HG03139 (cell line): ENCODE results near the gene RABEP2.
"Not testable (repeated sequence)": the region's sequence is repeated elsewhere in the genome, so short reads cannot be mapped to it uniquely, and the experiment has no call there.

Experiments
- ATAC-seq: cut with Tn5 transposase; IDR thresholded peaks from one replicate; pipeline ENCODE4 v1.9.1; 2021; ENCODE audit not compliant: unreplicated experiment

RABEP2 gene

DNA sequence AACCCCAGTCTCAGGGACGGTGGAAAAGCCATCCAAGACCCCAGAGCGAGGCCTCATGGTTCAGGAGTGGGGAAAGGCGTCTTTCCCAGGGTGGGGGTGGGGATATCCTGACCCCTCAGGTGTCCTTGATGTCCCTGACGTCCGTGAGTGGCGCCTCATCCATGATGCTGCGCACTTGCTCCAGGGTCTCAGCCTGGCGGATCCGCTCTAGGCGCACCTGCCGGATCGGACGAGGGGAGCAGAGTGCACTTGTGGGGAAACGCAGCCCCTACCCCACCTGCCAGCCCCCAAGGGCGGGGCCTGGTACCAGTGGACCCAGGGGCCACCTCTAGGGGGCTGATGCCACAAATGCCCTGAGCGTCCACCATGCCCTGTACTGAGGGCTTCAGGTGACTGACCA is 20.2 kb downstream of the RABEP2 start:
- ATAC-seq = no peak

DNA sequence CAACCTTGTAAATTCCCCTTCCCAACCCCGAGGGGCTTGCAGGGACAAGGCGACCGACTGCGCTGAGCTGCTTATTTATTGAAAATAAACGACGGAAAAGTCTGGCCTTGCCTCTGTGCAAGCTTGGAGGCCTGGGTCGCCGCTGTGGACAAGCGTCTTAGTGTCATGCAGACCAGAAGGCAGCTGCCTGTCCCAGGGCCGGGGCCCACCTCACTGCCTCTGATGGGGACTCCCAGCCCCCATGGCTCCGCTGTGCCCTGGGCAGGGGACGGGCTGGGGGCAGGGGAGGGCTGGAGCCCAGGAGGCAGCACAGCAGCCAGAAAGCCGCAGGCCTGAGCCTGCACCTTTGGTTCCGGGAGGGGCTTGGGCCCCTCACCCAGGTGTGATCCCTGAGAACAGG is 20.7 kb downstream of the RABEP2 start:
- no peak for ATAC-seq

DNA sequence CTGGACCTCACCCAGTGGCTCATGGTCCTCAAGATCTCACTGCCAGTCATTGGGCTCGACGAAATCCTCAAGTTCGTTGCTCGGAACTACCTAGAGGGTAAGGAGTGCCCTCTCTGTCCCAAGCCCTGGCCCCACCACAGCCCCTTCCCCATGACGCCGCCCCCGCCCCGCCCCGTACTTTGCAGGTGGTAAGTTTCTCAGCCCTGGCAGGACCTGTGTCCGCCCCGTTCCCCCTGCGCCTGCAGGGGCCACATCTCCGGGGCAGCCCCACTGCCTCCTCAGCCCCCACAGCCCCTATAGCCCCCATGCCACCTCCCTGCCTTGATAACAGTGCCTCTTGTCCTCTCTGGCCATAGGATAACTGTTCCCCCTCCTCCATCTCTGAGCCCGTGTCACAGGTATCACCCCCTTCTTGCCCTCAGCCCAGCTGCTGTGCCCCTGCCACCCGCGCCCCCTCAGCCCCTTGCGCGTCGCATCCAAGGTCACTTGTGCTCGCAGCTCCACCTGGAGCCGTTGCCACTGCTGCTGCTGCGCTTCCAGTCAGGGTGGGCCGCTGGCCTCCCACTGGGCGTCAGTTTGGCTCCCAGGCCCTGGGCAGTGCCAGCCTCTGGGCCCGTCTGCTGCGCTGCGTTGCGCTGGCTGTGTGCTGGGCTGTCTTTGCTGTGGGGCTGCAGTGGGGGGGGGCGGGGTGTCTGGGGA is 21.5 kb downstream of the RABEP2 start:
- no peak for ATAC-seq

DNA sequence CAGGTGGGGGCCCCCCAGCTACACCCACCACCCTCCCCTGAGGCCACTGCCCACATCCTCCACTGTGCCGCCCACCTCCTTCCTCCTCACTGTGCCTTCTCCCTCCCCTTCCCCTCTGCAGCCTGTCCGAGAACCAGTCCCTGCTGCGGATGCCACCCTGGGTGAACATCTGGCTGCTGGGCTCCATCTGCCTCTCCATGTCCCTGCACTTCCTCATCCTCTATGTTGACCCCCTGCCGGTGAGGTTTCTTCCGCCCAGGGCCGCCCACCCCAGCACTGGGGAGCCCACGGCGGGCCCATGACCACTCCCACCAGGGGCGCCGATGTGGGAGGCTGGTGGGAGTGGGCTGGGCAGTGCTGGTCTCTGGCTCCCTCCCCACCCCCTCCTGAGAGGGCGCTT is 22.1 kb downstream of the RABEP2 start:
- ATAC-seq = no peak

DNA sequence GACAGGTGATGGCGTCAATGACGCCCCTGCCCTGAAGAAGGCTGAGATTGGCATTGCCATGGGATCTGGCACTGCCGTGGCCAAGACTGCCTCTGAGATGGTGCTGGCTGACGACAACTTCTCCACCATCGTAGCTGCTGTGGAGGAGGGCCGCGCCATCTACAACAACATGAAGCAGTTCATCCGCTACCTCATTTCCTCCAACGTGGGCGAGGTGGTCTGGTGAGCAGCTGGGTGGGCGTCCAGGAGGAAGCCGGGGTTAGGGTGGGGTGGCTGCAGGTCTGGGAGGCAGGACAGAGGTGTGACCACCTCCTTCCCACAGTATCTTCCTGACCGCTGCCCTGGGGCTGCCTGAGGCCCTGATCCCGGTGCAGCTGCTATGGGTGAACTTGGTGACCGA is 23.2 kb downstream of the RABEP2 start:
- no peak for ATAC-seq

DNA sequence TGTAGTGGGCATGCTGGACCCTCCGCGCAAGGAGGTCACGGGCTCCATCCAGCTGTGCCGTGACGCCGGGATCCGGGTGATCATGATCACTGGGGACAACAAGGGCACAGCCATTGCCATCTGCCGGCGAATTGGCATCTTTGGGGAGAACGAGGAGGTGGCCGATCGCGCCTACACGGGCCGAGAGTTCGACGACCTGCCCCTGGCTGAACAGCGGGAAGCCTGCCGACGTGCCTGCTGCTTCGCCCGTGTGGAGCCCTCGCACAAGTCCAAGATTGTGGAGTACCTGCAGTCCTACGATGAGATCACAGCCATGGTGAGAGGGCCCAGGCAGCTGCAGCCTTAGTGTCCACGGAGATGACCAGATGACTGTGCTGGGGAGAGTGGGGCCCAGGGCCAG is 24.4 kb downstream of the RABEP2 start:
- ATAC-seq = no peak

DNA sequence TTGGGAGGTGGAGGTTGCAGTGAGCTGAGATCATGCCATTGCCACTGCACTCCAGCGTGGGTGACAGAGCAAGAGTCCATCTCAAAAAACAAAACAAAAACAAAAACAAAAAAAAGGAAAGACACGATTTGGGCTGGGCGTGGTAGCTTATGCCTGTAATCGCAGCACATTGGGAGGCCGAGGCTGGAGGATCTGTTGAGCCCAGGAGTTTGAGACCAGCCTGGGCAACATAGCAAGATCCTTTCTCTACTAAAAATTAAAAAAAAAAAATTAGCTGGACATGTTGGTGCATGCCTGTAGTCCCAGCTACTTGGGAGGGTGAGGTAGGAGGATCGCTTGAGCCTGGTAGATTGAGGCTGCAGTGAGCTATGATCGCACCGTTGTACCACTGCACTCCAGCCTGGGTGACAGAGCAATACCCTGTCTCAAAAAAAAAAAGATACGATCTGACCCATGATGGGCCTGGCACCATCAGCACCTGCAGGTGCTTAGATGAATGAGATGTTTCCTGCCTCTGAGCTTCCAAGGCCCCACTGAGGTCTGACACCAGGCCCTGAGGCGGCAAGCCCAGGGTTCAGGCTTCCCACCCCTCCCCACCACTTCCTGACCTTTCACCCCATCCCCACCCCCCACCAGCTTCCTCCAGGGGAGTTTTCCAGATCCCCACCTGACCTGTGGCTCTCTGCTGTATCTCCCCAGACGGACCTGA is 25.0 kb downstream of the RABEP2 start:
- no peak for ATAC-seq

DNA sequence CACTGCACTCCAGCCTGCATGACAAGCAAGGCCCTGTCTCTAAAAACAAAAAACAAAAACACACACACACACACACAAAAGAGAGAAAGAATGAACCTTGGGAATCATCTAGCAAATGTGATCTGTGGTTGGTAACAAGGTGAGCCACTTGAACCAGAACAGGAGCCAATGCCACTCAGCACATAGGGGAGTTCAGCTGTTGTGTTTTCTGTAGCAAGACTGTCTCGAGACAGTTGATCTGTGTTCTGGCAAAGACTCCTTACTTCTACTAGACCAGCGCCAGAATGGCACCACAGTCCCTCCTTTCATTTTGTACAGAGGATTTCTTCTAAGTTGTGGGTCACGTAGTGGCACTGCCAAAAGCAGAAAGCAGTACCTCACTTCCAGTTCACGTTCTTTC is 26.1 kb downstream of the RABEP2 start:
- ATAC-seq = no peak

DNA sequence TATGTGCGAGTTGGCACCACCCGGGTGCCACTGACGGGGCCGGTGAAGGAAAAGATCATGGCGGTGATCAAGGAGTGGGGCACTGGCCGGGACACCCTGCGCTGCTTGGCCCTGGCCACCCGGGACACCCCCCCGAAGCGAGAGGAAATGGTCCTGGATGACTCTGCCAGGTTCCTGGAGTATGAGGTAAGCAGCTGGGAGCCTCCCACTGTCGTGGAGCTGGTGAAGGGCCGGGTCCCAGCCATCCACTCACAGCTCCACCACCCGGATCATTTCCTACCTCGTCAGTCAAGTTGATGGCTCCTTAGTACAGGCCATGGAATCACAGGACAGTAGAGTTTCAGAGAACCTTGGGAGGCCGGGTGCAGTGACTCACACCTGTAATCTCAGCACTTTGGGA is 26.8 kb downstream of the RABEP2 start:
- ATAC-seq = no peak

DNA sequence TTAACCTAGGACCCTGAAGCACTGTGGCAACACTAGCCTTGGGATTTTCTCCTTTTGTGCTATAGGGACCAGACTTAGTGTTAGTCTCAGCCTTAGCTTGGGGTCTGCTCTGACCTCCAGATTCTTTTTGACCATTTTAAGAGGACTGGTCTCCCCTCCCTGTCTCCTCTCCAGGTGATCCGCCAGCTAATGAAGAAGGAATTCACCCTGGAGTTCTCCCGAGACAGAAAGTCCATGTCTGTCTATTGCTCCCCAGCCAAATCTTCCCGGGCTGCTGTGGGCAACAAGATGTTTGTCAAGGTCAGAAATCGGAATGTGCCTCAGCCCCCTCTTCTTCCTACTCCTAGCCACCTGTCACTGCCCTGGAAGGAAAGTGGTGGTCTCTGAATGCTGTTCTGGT is 27.2 kb downstream of the RABEP2 start:
- ATAC-seq = no peak

DNA sequence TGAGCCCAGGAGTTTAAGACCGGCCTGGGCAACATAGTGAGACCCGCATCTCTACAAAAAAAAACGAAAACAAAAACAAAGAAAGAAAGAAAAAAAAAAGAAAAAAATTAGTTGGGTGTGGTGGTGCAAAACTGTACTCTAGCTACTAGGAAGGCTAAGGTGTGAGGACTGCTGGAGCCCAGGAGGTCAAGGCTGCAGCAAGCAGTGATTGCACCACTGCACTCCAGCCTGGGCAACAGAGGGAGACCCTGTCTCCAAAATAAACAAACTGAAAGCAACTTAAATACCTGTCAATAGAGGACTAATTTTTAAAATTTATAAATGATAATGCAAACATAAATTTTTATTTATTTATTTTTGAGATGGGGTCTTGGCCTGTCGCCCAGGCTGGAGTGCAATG is 29.4 kb downstream of the RABEP2 start:
- no peak for ATAC-seq

DNA sequence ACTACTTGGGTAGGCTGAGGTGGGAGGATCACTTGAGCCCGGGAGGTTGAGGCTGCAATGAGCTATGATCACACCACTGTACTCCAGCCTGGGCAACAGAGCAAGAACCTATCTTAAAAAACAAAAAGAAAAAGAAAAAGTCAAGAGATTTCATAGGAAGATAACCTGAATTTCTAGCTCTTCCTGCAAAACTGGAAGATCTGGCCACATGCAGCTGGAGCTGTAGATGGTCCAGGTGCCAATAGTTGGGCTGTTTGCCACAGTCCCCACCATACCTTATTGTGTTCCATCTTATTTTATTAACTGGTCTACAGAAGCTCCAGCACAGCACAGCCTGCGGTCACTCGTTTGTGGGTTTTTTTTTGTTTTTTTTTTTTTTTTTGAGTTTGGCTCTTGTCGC is 31.7 kb downstream of the RABEP2 start:
- no peak for ATAC-seq

DNA sequence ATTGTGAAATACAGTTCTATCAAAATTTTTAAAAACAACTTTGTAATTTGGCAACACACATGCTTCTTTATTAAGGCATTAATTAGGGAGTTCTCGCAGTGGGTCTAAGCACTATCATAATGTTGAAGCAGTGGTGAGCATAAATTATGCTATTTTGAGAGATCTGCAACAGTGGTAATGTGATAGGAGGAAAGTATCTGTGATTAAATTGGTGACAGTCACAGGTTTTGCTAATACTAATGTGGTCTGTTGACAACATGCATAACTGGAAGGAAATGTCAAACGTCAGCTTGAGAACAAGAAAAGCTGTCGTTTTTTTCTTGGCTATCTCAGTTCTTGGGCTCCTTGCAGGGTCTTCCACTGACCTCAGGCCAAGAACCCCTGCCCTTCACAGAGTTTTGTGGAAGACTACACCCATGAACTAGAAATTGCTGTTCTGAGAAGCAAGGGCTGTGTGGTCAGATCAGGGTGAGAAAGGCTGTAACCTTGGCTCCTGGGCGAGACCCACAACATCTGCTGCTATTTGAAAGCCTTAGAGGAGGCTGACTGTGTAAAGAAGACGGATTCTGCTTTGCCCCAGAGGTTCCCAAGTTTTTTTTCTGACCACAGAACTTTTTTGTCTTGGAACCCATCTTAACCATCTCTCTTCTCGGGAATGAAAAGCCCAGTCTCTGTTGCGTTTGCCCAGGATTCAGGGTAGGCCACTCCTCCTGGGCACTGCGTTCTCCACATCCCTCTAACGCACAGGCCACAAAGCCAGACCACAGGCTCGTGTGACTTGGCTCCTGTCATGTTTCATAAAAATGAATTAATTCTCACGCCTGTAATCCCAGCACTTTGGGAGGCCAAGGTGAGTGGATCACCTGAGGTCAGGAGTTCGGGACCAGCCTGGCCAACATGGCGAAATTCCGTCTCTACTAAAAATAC is 32.8 kb downstream of the RABEP2 start:
- no peak for ATAC-seq

DNA sequence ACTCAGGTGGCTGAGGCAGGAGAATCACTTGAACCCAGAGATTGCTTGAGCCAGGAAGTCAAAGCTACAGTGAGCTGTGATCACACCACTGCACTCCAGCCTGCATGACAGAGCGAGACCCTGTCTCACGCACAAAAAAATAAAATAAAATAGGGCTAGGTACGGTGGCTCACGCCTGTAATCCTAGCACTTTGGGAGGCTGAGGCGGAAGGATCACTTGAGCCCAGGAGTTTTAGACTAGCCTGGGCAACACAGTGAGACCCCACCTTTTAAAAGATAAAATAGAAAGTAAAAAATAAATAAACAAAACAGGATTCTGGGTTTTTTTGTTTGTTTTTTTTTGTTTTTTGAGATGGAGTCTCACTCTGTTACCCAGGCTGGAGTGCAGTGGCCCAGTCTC is 34.7 kb downstream of the RABEP2 start:
- not testable (repeated sequence) for ATAC-seq

DNA sequence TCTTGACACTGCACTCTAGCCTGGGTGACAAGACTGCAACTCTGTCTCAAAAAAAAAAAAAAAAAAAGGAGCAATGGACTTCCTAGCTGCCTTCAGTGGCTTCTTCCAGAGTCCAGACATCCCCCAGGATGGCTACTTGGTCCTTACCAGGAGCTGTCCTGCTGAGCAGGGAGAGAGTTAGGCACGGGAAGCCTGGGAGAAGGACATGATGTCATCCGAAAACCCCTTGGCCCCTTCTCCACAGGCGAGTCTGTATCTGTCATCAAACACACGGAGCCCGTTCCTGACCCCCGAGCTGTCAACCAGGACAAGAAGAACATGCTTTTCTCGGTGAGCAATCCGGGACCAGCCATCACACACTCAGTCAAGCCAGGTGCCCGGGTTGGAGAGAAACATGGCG is 38.1 kb downstream of the RABEP2 start:
- no peak for ATAC-seq

DNA sequence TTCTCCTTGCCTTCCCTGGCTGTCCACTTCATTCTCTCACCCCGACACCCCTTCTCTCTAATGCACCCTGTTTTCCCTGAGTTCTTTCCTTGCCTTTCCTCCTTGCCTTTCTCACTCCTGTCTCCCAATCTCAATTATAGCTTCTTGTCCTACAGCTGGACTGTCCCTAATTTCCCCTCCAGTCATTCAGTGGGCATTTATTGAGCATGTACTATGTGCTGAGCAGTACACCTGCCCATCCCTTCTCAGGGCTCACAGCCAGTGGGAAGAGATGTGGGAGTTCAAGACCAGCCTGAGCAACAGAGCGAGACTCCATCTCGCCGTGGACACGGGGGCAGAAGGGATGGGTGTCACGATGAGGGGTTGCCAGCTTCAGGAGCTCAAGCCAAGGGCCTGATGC is 41.0 kb downstream of the RABEP2 start:
- no peak for ATAC-seq

DNA sequence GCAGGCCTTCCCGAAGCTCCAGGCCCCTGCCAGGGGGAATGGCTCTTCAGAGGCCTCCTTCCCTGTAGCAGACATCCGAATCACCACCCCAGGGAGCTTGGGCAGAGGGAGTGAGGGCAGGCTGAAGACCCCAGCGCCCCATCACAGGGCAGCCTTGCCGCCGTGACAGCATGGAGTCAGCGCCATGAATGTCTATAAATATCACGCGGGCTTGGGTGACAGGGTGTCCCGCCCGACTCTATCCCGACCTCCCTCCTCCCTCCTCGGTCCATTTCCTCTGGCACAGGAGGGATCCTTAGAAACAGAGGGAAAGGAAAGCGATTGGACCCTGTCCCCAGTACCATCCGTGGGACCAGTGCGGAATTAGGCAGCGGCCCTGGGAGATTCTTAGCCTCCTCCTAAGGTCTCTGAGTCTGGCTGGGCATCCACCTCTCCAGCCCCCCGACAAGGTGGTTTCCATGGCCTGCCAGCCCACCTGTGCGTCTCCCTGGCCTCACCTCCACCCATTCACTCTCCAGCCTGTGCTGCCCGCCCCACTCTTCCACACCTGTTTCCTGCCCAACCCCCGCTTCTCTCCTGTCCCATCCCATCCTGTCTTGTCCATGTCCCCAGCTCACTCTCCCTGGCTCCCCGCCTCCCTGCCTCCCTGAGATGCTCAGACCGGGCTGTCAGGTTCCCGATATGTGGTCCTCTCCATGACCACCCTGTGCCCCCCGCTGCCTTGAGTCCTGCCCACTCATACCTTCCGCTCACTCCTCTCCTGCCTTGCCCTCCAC is 41.6 kb downstream of the RABEP2 start:
- ATAC-seq = no peak

DNA sequence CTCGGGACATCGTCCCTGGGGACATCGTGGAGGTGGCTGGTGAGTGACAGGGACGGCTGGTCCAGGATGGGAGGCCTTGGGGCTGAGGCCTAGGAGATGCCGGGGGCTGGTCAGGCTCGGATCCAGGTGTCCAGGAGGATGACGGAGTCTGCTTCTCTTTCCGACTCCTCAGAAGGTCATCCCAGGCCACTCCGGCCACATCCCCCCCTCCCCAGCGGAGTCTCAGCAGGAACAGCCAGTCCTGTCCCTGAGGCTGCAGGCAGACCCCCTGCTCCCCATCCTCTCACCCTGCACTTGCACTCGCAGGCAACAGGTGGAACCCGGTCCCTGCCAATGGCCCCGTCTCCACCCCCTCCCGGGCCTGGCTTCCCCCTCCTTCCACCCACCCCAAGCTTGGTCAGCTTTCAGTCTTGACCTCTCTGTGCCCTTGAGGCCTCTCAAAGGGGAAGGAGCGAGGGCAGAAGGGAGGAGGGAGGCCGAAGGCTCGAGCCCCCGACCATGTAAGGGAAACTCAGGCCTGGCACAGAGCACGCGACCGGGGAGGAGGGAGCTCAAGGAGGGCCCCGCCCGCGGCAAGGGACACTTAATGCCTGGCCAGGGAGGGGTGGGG is 42.4 kb downstream of the RABEP2 start:
- ATAC-seq = no peak

DNA sequence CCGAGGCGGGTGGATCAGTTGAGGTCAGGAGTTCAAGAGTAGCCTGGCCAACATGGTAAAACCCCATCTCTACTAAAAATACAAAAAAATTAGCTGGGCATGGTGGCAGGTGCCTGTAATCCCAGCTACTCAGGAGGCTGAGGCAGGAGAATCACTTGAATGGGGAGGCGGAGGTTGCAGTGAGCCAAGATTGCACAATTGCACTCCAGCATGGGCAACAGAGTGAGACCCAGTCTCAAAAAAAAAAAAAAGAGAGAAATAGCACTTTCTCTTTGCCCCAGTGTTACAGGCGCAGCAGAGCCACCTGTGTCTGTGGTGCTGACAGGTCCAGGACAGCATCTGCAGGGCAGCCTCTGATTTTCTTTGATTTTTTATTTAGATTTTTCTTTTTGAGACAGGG is 43.5 kb downstream of the RABEP2 start:
- not testable (repeated sequence) for ATAC-seq

DNA sequence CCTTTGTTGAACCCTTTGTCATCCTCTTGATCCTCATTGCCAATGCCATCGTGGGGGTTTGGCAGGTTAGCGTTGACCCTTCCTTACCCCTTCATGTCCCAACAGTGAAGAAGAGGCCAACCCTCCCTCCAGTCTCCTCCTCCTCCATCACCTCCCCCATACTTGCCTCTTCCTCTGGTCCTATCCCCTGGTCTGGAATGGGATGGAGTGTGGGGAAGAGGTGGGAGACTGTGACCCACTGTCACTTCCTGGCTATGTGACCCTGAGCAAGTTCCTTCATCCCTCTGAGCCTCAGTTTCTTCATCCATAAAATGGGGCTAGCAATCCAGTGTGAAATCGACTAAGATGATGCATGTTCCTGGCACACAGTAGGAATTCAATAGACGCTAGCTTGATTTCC is 44.1 kb downstream of the RABEP2 start:
- ATAC-seq = no peak

DNA sequence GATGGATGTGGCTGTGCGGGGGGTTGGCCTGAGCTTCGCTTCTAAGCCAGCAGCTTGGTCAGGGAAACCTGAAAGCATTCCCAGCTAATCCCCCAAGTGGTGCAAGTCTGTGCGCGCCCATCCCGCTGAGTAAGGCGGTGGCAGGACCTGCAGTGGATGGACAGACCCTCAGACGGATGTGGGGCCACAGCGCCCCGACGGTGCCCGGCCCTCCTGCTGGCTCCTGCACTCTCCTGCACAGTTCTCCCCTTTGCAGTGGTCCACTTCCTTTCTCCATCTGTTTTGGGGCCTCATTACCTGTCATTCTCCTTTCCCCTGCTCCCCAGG is 44.5 kb downstream of the RABEP2 start:
- no peak for ATAC-seq
